Measurements from ENCODE around the gene HDDC3. TPM values are rescaled to one million over a fixed set of nuclear protein-coding genes. Genes with fewer than 3 reads are reported as not detected.

The HDDC3 gene
- total RNA-seq, 1 donor from 2014 or later: 17.7 TPM

DNA sequence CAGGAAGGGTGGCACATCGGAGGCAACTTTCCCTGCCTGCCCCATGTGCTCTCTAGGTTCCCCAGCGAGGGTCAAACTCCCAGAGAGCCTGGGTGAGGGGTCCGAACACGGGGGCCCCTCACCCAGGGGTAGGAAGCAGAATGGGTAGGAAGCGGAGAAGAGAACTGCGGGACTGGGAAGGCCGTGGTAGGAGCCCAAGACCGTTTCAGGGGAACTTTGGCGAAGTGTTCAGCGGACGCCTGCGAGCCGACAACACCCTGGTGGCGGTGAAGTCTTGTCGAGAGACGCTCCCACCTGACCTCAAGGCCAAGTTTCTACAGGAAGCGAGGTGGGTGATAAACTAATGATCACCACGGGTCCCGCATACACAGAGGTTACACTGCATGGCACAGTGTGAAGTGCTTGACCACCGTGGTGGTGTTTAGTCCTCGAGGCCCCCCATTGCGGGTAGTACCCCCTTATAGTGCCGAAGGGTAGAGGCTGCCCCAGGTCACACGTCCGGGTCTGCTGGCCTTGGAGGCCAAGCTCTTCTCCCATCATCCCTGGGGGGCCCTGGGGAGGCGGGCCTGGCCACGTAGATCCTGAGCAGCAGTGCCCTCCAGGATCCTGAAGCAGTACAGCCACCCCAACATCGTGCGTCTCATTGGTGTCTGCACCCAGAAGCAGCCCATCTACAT is 39.7 kb downstream of the HDDC3 start:
- no peak for DNase-seq (ENCODE audit: low read depth, low spot score)

DNA sequence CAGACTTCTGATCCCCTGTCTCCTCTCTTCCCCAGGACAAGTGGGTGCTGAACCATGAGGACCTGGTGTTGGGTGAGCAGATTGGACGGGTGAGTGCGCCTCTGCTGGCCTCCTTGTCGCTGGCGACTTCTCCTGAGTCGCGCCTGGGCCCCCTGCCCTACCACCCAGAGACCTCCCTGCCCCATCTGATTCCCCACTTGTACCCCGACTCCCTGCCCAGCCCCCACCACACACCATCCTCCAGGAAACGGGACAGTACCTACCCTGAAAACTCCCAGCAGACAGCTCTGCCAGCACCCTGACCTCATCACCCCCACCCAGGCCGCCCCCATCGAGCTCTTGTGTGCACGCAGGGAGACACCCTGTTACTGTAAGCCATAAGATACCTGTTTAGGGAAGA is 40.3 kb downstream of the HDDC3 start:
- DNase-seq (ENCODE audit: low read depth, low spot score): no peak

DNA sequence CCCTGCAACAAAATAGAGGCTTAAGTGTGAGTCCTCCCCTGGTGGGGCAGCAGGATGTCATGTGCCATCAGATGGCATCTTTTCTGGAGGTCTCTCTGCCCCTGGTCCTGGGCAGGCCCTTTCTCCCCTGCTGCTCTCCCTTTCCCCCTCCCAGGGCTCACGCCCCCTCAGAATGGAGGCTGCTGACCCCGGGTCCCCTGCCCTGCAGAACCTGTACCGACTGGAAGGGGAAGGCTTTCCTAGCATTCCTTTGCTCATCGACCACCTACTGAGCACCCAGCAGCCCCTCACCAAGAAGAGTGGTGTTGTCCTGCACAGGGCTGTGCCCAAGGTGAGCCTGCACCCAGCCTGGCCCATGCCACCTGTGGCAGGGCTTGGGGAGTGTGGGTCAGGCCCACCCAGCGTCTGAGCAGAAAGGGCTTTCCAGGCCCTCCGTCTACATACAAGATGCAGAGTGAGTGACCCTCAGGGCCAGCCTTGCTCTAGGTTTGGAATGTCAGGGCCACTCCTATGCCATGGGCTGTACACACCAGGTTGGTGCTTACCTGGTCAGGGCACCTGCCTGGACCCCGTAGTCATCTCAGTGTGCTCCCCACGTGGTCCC is 40.9 kb downstream of the HDDC3 start:
- DNase-seq (ENCODE audit: low read depth, low spot score): no peak

- no peak for DNase-seq (ENCODE audit: low read depth, low spot score)
Observed at GRCh38 chr15:90890839-90891238, 41.5 kb downstream of the HDDC3 start.

DNA sequence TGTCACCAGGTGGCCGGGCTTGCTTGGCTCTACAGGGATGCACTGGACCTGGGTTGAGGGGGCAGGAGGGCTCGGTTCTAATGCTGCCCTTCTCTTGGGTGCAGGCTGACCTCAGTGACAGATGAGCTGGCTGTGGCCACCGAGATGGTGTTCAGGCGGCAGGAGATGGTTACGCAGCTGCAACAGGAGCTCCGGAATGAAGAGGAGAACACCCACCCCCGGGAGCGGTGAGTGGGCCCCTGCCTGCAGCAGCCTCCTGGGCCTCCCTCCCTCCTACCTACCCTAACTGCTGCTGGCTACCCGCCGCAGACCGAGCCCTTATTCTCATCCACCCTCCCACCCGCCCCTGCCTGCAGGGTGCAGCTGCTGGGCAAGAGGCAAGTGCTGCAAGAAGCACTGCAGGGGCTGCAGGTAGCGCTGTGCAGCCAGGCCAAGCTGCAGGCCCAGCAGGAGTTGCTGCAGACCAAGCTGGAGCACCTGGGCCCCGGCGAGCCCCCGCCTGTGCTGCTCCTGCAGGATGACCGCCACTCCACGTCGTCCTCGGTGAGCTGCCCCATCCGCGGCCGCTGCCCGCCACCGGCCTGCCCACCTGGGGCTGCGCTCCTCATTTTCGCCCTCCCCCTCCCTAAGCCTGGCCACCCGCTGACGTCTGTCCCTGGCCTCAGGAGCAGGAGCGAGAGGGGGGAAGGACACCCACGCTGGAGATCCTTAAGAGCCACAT is 42.5 kb downstream of the HDDC3 start:
- no peak for DNase-seq (ENCODE audit: low read depth, low spot score)

DNA sequence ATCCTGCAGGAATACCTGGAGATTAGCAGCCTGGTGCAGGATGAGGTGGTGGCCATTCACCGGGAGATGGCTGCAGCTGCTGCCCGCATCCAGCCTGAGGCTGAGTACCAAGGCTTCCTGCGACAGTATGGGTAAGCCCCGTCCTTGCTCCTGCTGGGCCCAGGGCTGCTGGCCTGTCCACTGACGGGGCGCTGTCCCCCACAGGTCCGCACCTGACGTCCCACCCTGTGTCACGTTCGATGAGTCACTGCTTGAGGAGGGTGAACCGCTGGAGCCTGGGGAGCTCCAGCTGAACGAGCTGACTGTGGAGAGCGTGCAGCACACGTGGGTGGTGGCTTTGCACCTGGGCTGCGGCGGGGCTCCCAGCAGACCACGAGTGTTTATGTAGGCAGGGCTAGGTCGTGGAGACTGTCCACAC is 43.0 kb downstream of the HDDC3 start:
- no peak for DNase-seq (ENCODE audit: low read depth, low spot score)

DNA sequence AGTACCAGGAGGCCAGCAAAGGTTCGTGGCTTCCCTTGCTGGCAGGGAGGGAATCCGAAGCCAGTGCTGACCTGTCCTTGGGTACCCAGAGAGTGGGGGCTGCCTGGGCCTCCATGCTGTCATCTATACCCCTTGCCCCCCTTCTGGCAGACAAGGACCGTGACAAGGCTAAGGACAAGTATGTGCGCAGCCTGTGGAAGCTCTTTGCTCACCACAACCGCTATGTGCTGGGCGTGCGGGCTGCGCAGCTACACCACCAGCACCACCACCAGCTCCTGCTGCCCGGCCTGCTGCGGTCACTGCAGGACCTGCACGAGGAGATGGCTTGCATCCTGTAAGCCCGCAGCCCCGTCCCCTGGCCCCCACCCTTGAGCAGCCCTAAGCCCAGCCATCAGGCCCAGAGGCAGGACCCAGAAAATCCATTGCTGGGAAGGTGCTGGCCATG is 45.3 kb downstream of the HDDC3 start:
- DNase-seq (ENCODE audit: low read depth, low spot score): no peak

DNA sequence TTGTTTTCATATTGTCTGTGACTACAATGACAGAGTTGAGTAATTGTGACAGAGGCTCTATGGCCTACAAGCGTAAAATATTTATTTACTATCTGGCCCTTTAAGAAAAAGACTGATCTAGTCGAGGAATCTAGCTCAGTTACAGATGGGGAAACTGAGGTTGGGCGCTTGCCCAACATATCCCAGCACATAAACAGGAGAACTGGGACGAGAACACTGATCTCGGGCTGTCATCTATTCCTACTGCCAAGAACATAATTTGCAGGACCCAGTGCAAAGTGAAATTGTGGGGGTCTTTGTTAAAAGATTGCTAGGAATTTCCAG is 46.1 kb downstream of the HDDC3 start:
- no peak for DNase-seq (ENCODE audit: low read depth, low spot score)

- DNase-seq (ENCODE audit: low read depth, low spot score): no peak
Observed at GRCh38 chr15:90885432-90886290, 46.7 kb downstream of the HDDC3 start.

- DNase-seq (ENCODE audit: low read depth, low spot score): no peak
Observed at GRCh38 chr15:90884719-90885431, 47.5 kb downstream of the HDDC3 start.

DNA sequence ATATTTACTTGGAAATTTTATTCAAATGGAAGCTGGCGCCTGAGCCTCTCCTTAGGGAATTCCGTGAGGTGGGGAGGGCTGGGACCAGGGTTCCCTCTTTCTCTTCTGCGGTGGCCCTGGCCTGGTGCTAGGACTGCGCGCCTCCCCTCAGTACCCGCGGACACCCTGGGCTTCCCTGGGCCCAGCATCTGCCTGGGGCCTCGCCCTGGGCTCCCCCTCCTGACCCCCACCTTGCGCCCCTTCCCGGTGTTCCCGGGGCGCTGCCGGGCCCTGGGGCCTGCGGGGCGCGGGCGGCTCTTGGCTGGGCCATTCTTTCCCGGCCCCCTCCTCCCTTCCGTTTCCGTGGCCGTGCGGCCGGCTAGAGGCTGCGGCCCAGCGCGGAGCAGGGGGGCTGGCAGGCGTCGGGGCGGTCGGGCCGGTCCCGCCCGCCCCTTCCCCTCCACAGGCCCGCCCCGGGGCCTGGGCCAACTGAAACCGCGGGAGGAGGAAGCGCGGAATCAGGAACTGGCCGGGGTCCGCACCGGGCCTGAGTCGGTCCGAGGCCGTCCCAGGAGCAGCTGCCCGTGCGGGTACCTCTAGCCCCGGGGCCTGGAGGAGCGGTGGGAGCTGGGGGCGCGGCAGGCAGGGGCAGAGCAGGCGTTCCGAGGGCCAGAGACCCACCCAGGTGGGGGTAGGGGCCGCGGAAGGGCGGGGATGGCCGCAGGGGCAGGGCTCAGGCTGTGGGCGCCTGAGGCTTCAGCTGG is 48.2 kb downstream of the HDDC3 start, which contains the start of gene FES:
FES (plus strand) TSS at position 529 of the 743 bp plus-strand sequence. CDS start 542 bp downstream, outside the sequence.
- DNase-seq (ENCODE audit: low read depth, low spot score): no peak

GRCh38 chr15:90883526-90883975 is 48.8 kb downstream of the HDDC3 start:
- DNase-seq (ENCODE audit: low read depth, low spot score): no peak

- no peak for DNase-seq (ENCODE audit: low read depth, low spot score)
Observed at GRCh38 chr15:90882781-90883525, 49.4 kb downstream of the HDDC3 start.

- DNase-seq (ENCODE audit: low read depth, low spot score): no peak
Observed at GRCh38 chr15:90881978-90882721, 50.2 kb downstream of the HDDC3 start.

- DNase-seq (ENCODE audit: low read depth, low spot score): no peak
Observed at GRCh38 chr15:90881181-90881977, 51.0 kb downstream of the HDDC3 start.

- no peak for DNase-seq (ENCODE audit: low read depth, low spot score)
Observed at GRCh38 chr15:90880381-90881145, 51.8 kb downstream of the HDDC3 start.

All from pulmonary artery endothelial cell (primary cell).